DND-41 (cell line): ENCODE measurements around the gene SLC2A9.

ENCODE experiments used
- ATAC-seq: fragments of 200-7000 bp; cut with Tn5 transposase; 3 replicates; pipeline ENCODE4 v1.9.1; 2021; ENCODE audit warnings: low read depth; ENCODE audit not compliant: insufficient read depth
- DNase-seq: peaks from one replicate; pipeline ENCODE4 v3.0.0-alpha.2; 2020
- H2AFZ ChIP-seq: 2 replicates; pipeline ENCODE4 v1.6.0; 2012; ENCODE audit warnings: low read depth, low read length
- H3K27ac ChIP-seq: 2 replicates; pipeline ENCODE4 v1.5.1; 2012; ENCODE audit warnings: low read length, inconsistent platforms
- H3K27me3 ChIP-seq: fragments of 200-600 bp; sonication (generic); 2 replicates; pipeline ENCODE4 v1.6.0; 2012; ENCODE audit warnings: low read length, mild to moderate bottlenecking, inconsistent platforms; ENCODE audit not compliant: insufficient read depth, poor library complexity
- H3K36me3 ChIP-seq: 2 replicates; pipeline ENCODE4 v1.5.1; 2012; ENCODE audit warnings: low read length, inconsistent platforms; ENCODE audit not compliant: insufficient read depth
- H3K4me1 ChIP-seq: 2 replicates; pipeline ENCODE4 v1.5.1; 2012; ENCODE audit warnings: mild to moderate bottlenecking, low read length; ENCODE audit not compliant: insufficient read depth
- H3K4me2 ChIP-seq: 2 replicates; pipeline ENCODE4 v1.6.0; 2012; ENCODE audit warnings: mild to moderate bottlenecking, moderate library complexity, low read length, inconsistent platforms; ENCODE audit not compliant: insufficient read depth
- H3K4me3 ChIP-seq, 2 experiments: fragments of 200-600 bp in 1 of 2; shearing (Covaris generic) in 1 of 2; 2 replicates each; pipeline ENCODE4 v1.5.1; 2012 to 2016; ENCODE audit warnings: inconsistent platforms in 2 of 2, low read length in 2 of 2, mild to moderate bottlenecking in 2 of 2, low read depth in 1 of 2, moderate library complexity in 1 of 2
- H3K79me2 ChIP-seq: 2 replicates; pipeline ENCODE4 v1.6.0; 2012; ENCODE audit warnings: low read length, inconsistent platforms; ENCODE audit not compliant: insufficient read depth
- H3K9ac ChIP-seq: 2 replicates; pipeline ENCODE4 v1.6.0; 2012; ENCODE audit warnings: low read depth, mild to moderate bottlenecking, inconsistent platforms, low read length, moderate library complexity
- H3K9me3 ChIP-seq: 2 replicates; pipeline ENCODE4 v1.5.1; 2012; ENCODE audit warnings: low read length, moderate library complexity, mild to moderate bottlenecking, inconsistent platforms; ENCODE audit not compliant: insufficient read depth, severe bottlenecking
- H4K20me1 ChIP-seq: 2 replicates; pipeline ENCODE4 v1.6.0; 2012; ENCODE audit warnings: low read length; ENCODE audit not compliant: insufficient read depth
- CTCF ChIP-seq: IDR thresholded peaks from 2 replicates; pipeline ENCODE4 v1.5.1; 2012; ENCODE audit warnings: borderline replicate concordance, low read length, moderate library complexity, mild to moderate bottlenecking; ENCODE audit not compliant: poor library complexity, severe bottlenecking; ENCODE audit errors: extremely low read depth
- EZH2 ChIP-seq: IDR thresholded peaks from 3 replicates; pipeline ENCODE4 v1.6.1; 2012; ENCODE audit warnings: borderline replicate concordance, low read depth, mild to moderate bottlenecking, moderate library complexity, low read length, inconsistent platforms; ENCODE audit not compliant: severe bottlenecking

The SLC2A9 gene

GRCh38 chr4:10058371-10058770 is 37.1 kb upstream of the SLC2A9 start:
- H4K20me1 ChIP-seq: no peaks in the 10 kb centered on the region
- no peak for TF ChIP-seq CTCF
- no peak for TF ChIP-seq EZH2
- no peak overlapping the region for H3K9ac ChIP-seq
- H3K36me3 ChIP-seq: no peaks in the 10 kb centered on the region
- H3K27me3 ChIP-seq: no peaks in the 10 kb centered on the region
- ATAC-seq (no peak), DNase-seq (no peak)
- no peak overlapping the region for H3K27ac ChIP-seq
- no peak overlapping the region for H3K4me2 ChIP-seq
- no peak overlapping the region for H3K4me3 ChIP-seq
- H3K9me3 ChIP-seq: no peaks in the 10 kb centered on the region
- no peak overlapping the region for H2AFZ ChIP-seq
- H3K79me2 ChIP-seq: no peaks in the 10 kb centered on the region
- no peaks in the 10 kb centered on the region for H3K4me1 ChIP-seq

GRCh38 chr4:10057023-10057395 is 35.7 kb upstream of the SLC2A9 start:
- Histone ChIP-seq H4K20me1 (no peaks in the 10 kb centered on the region), H3K9me3 (no peaks in the 10 kb centered on the region), H3K4me3 (no peak overlapping the region), H3K27ac (no peak overlapping the region), H3K36me3 (no peaks in the 10 kb centered on the region), H3K79me2 (no peaks in the 10 kb centered on the region), H3K27me3 (no peaks in the 10 kb centered on the region), H3K4me2 (no peak overlapping the region), H2AFZ (no peak overlapping the region), H3K9ac (no peak overlapping the region), H3K4me1 (no peaks in the 10 kb centered on the region)
- TF ChIP-seq CTCF: no peak
- no peak for TF ChIP-seq EZH2
- ATAC-seq (no peak), DNase-seq (no peak)

GRCh38 chr4:10056334-10057022 is 35.2 kb upstream of the SLC2A9 start:
- no peak overlapping the region for H3K27ac ChIP-seq
- DNase-seq (no peak), ATAC-seq (no peak)
- no peak for TF ChIP-seq EZH2
- no peak for TF ChIP-seq CTCF
- H3K27me3 ChIP-seq: no peaks in the 10 kb centered on the region
- no peaks in the 10 kb centered on the region for H3K36me3 ChIP-seq
- H3K9ac ChIP-seq: no peak overlapping the region
- no peaks in the 10 kb centered on the region for H3K79me2 ChIP-seq
- H4K20me1 ChIP-seq: no peaks in the 10 kb centered on the region
- H3K9me3 ChIP-seq: no peaks in the 10 kb centered on the region
- no peak overlapping the region for H3K4me2 ChIP-seq
- H3K4me1 ChIP-seq: no peaks in the 10 kb centered on the region
- H3K4me3 ChIP-seq: no peak overlapping the region
- no peak overlapping the region for H2AFZ ChIP-seq

GRCh38 chr4:10055871-10056270 is 34.6 kb upstream of the SLC2A9 start:
- no peaks in the 10 kb centered on the region for H3K36me3 ChIP-seq
- no peak overlapping the region for H2AFZ ChIP-seq
- TF ChIP-seq CTCF: no peak
- TF ChIP-seq EZH2: no peak
- no peaks in the 10 kb centered on the region for H3K4me1 ChIP-seq
- no peak overlapping the region for H3K4me2 ChIP-seq
- no peaks in the 10 kb centered on the region for H3K9me3 ChIP-seq
- H3K27ac ChIP-seq: no peak overlapping the region
- ATAC-seq: no peak
- no peak overlapping the region for H3K9ac ChIP-seq
- no peak overlapping the region for H3K4me3 ChIP-seq
- no peaks in the 10 kb centered on the region for H4K20me1 ChIP-seq
- H3K27me3 ChIP-seq: no peaks in the 10 kb centered on the region
- no peak for DNase-seq
- no peaks in the 10 kb centered on the region for H3K79me2 ChIP-seq
